Loucy (cell line): ENCODE measurements around the gene DYNLT2.

Experiments
- CTCF ChIP-seq: fragments of 200-600 bp; sonication (generic); conservative IDR thresholded peaks from 2 replicates; pipeline ENCODE4 v1.5.1; 2014; ENCODE audit warnings: mild to moderate bottlenecking, antibody characterized with exemption, low read length
- EZH2phosphoT487 ChIP-seq: fragments of 200-600 bp; IDR thresholded peaks from 2 replicates; pipeline ENCODE4 v1.6.1; 2018; ENCODE audit warnings: antibody characterized with exemption, mild to moderate bottlenecking, moderate library complexity, borderline replicate concordance

DNA sequence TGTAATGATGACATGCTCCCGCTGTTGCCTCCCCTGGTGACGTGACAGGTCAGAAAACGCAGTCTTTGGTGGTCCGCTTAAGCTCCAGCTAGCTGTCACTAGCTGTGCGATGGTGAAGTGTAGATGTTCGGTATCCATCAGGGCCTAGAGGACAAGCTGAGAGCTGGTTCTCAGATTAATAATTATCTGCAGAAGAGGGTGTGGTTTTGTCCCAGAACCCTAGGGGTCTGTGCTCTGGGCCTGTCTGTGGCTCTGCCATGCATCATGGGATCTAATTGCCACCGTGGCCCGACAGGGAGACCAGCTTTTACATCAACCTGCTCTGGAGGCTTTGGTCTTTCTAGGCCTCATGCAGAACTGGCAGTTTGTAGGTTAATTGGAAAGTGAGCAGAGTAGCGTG is 34.2 kb upstream of the DYNLT2 start:
- TF ChIP-seq CTCF (no peak), EZH2phosphoT487 (no peak)
